HG03378 (cell line): Measurements from ENCODE around the gene KMT5B.

Source experiments
- ATAC-seq: cut with Tn5 transposase; IDR thresholded peaks from one replicate; pipeline ENCODE4 v1.9.1; 2021; ENCODE audit warnings: mild to moderate bottlenecking, moderate library complexity; ENCODE audit not compliant: unreplicated experiment

The KMT5B gene

GRCh38 chr11:68186061-68186460 is 27.0 kb downstream of the KMT5B start:
- no peak for ATAC-seq

GRCh38 chr11:68181719-68182451 is 31.2 kb downstream of the KMT5B start:
- no peak for ATAC-seq

GRCh38 chr11:68179847-68180246 is 33.2 kb downstream of the KMT5B start:
- ATAC-seq: no peak

GRCh38 chr11:68177877-68178276 is 35.2 kb downstream of the KMT5B start:
- ATAC-seq: no peak

GRCh38 chr11:68173926-68174325 is 39.2 kb downstream of the KMT5B start:
- no peak for ATAC-seq

GRCh38 chr11:68169442-68169841 is 43.7 kb downstream of the KMT5B start:
- ATAC-seq: no peak

GRCh38 chr11:68168694-68169093 is 44.4 kb downstream of the KMT5B start:
- ATAC-seq: no peak

GRCh38 chr11:68167474-68167873 is 45.6 kb downstream of the KMT5B start:
- ATAC-seq: no peak

- no peak for ATAC-seq
Observed at GRCh38 chr11:68166969-68167368, 46.1 kb downstream of the KMT5B start.

GRCh38 chr11:68165601-68166000 is 47.5 kb downstream of the KMT5B start:
- no peak for ATAC-seq

GRCh38 chr11:68164437-68164836 is 48.7 kb downstream of the KMT5B start:
- no peak for ATAC-seq

GRCh38 chr11:68163691-68164090 is 49.4 kb downstream of the KMT5B start:
- no peak for ATAC-seq

- no peak for ATAC-seq
Observed at GRCh38 chr11:68160100-68160695, 52.9 kb downstream of the KMT5B start.

GRCh38 chr11:68159665-68160064 is 53.4 kb downstream of the KMT5B start:
- ATAC-seq: no peak

GRCh38 chr11:68159161-68159560 is 53.9 kb downstream of the KMT5B start:
- ATAC-seq: no peak

GRCh38 chr11:68158580-68158979 is 54.5 kb downstream of the KMT5B start:
- ATAC-seq: no peak

GRCh38 chr11:68153742-68154141 is 59.4 kb downstream of the KMT5B start:
- ATAC-seq: no peak

GRCh38 chr11:68150037-68150436 is 63.1 kb downstream of the KMT5B start:
- no peak for ATAC-seq

- ATAC-seq: no peak
Observed at GRCh38 chr11:68149417-68149816, 63.7 kb downstream of the KMT5B start.

- no peak for ATAC-seq
Observed at GRCh38 chr11:68148879-68149278, 64.2 kb downstream of the KMT5B start.

GRCh38 chr11:68148071-68148805 is 64.9 kb downstream of the KMT5B start:
- no peak for ATAC-seq
